Measurements from ENCODE around the gene PILRA. TPM values are rescaled to one million over a fixed set of nuclear protein-coding genes. Genes with fewer than 3 reads are reported as not detected.

PILRA gene
- total RNA-seq, 2 donors from 2014 or later, result 2.1 to 12.8 TPM

GRCh38 chr7:100413889-100414288 is 40.6 kb downstream of the PILRA start:
- Histone ChIP-seq H3K9ac (ENCODE audit: extremely low read depth, low read length, poor library complexity, severe bottlenecking) (no peak overlapping the region), H3K4me1 (ENCODE audit: control insufficient read depth, insufficient read depth, low read length) (no peaks in the 10 kb centered on the region), H3K9me3 (ENCODE audit: control insufficient read depth, low read length) (no peaks in the 10 kb centered on the region), H3K27me3 (ENCODE audit: control insufficient read depth, insufficient read depth, low read length, poor library complexity, severe bottlenecking) (peaks cover 19% of the 10 kb centered on the region), H3K36me3 (ENCODE audit: control insufficient read depth, insufficient read depth, low read length) (no peaks in the 10 kb centered on the region), H3K4me3 (ENCODE audit: low read length) (no peak overlapping the region), H3K27ac (ENCODE audit: low read depth, low read length) (no peak overlapping the region)
- H3K4me3 Mint-ChIP-seq, result no peak overlapping the region
- H3K9me3 Mint-ChIP-seq, result no peaks in the 10 kb centered on the region
- no peak overlapping the region for H3K27ac Mint-ChIP-seq
- H3K4me1 Mint-ChIP-seq, result no peaks in the 10 kb centered on the region
- peaks cover 5% of the 10 kb centered on the region for H3K27me3 Mint-ChIP-seq (ENCODE audit: insufficient read depth)
- 100% methylated on average over 1 of the region's 1 CpG; no CpG with 5 or more reads in 1 of the 2 experiments for WGBS, 2 experiments (ENCODE audit: insufficient coverage in 1 of 2, insufficient read length in 1 of 2)
- H3K36me3 Mint-ChIP-seq (ENCODE audit: low read depth), result no peaks in the 10 kb centered on the region
- no peak for DNase-seq
- TF ChIP-seq CTCF (conservative IDR thresholded peaks at IDR 0.05), result no peak

- no peak for DNase-seq
- H3K4me1 Mint-ChIP-seq, result no peaks in the 10 kb centered on the region
- no peaks in the 10 kb centered on the region for H3K36me3 ChIP-seq (ENCODE audit: control insufficient read depth, insufficient read depth, low read length)
- peaks cover 5% of the 10 kb centered on the region for H3K27me3 Mint-ChIP-seq (ENCODE audit: insufficient read depth)
- no peaks in the 10 kb centered on the region for H3K36me3 Mint-ChIP-seq (ENCODE audit: low read depth)
- no peak overlapping the region for H3K9ac ChIP-seq (ENCODE audit: extremely low read depth, low read length, poor library complexity, severe bottlenecking)
- H3K27ac ChIP-seq (ENCODE audit: low read depth, low read length), result no peak overlapping the region
- peaks cover 7% of the 10 kb centered on the region for H3K27me3 ChIP-seq (ENCODE audit: control insufficient read depth, insufficient read depth, low read length, poor library complexity, severe bottlenecking)
- WGBS, 2 experiments (ENCODE audit: insufficient coverage in 1 of 2, insufficient read length in 1 of 2), result 93% methylated on average over 5 of the region's 5 CpGs
- H3K9me3 ChIP-seq (ENCODE audit: control insufficient read depth, low read length), result no peaks in the 10 kb centered on the region
- no peak overlapping the region for H3K27ac Mint-ChIP-seq
- H3K4me3 Mint-ChIP-seq, result no peak overlapping the region
- H3K9me3 Mint-ChIP-seq, result no peaks in the 10 kb centered on the region
- no peaks in the 10 kb centered on the region for H3K4me1 ChIP-seq (ENCODE audit: control insufficient read depth, insufficient read depth, low read length)
- no peak overlapping the region for H3K4me3 ChIP-seq (ENCODE audit: low read length)
- no peak for TF ChIP-seq CTCF (conservative IDR thresholded peaks at IDR 0.05)
Measured at GRCh38 chr7:100415448-100415847, 42.2 kb downstream of the PILRA start.

GRCh38 chr7:100418930-100419659 is 45.8 kb downstream of the PILRA start:
- Histone ChIP-seq H3K27ac (ENCODE audit: low read depth, low read length) (no peak overlapping the region), H3K27me3 (ENCODE audit: control insufficient read depth, insufficient read depth, low read length, poor library complexity, severe bottlenecking) (no peaks in the 10 kb centered on the region), H3K4me1 (ENCODE audit: control insufficient read depth, insufficient read depth, low read length) (no peaks in the 10 kb centered on the region), H3K4me3 (ENCODE audit: low read length) (no peak overlapping the region), H3K36me3 (ENCODE audit: control insufficient read depth, insufficient read depth, low read length) (no peaks in the 10 kb centered on the region), H3K9me3 (ENCODE audit: control insufficient read depth, low read length) (no peaks in the 10 kb centered on the region), H3K9ac (ENCODE audit: extremely low read depth, low read length, poor library complexity, severe bottlenecking) (no peak overlapping the region)
- Mint-ChIP-seq H3K27me3 (ENCODE audit: insufficient read depth) (peaks cover 2% of the 10 kb centered on the region), H3K4me1 (no peaks in the 10 kb centered on the region), H3K9me3 (no peaks in the 10 kb centered on the region), H3K27ac (no peak overlapping the region), H3K36me3 (ENCODE audit: low read depth) (no peaks in the 10 kb centered on the region), H3K4me3 (no peak overlapping the region)
- DNase-seq, result no peak
- WGBS, 2 experiments (ENCODE audit: insufficient coverage in 1 of 2, insufficient read length in 1 of 2), result 67 to 87% methylated on average over 1 of the region's 1 CpG
- peak; percentile 51 for TF ChIP-seq CTCF (conservative IDR thresholded peaks at IDR 0.05)
